Measurements from ENCODE around the gene ARRDC2. TPM values are rescaled to one million over a fixed set of nuclear protein-coding genes. Genes with fewer than 3 reads are reported as not detected.

ARRDC2 gene
- total RNA-seq, 1 experiment from 2014 or later, result 9.3 TPM

DNA sequence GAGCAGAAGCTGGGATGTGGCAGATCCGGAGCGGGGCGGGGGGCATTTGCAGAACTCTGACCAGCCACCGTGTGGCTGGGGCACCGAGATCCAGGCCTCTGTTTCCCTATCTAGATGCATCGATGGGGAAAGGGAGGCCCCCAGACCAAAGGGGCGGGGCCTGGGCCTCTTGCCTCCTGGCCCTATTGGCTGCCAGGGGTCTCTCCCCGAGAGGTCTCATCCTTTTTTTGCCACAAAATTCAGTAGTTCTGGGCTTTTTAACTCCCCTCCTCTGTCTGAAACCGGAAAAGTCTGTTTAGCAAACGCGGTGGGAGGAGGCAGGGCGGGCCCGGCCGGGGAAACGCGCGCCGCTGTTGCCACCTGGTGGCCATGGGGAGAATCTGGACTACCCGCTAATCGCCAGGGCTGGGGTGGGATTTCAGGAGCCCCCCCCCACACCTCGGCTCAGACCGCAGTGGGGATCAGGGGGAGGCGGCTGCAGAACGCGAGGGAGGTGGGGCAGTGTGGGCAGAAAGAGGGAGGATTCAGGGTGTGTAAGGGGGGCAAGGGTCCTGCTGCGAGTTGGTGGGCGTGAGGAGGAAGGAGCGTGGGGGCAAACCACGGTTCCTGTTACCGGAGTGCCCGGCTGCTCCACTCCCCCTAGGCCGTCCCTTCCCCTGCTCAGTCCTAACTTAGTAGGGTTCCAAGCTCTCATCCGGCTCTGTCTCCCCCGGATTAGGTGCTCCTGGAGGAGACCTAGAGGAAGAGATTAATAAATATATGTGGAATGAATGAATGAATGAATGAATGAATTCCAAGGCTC, 50.4 kb downstream of the ARRDC2 start:
- peak; percentile 70 for DNase-seq (ENCODE audit: low spot score)

DNA sequence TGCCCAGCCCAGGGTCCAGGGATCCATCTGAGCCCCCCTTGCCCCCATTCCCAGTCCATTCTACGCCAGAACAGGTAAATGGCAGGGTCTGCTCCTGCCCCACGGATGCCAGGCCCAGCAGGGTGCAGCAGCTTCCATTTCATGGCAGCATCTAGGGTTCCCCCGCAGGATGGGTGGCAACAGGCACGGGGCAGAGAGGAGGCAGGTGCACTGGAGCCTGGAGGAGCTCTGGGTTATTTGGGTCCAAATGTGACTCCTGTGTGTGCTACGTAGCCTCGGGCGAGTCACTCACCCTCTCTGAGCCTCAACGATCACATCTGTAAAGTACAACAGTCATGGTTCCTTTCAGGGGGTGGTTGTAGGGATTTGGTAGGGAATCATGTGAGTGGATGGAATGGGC, 51.3 kb downstream of the ARRDC2 start:
- no peak for DNase-seq (ENCODE audit: low spot score)

DNA sequence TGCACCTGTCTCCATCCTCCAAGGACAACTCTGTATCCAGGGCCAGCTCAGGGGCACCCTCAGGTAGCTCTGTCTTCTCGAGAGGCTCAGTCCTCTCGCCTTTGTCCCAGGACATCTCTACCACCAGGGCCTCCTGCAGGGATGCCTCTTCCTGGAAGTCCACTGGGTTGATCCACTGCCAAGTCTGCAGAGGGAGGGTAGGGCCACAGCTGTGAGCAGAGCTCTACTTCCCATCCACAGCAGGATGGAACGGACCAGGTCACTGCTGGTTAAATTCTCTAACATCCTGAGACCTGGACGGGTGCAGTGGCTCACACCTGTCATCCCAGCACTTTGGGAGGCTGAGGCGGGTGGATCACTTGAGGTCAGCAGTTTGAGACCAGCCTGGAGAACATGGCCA, 51.9 kb downstream of the ARRDC2 start:
- no peak for DNase-seq (ENCODE audit: low spot score)

DNA sequence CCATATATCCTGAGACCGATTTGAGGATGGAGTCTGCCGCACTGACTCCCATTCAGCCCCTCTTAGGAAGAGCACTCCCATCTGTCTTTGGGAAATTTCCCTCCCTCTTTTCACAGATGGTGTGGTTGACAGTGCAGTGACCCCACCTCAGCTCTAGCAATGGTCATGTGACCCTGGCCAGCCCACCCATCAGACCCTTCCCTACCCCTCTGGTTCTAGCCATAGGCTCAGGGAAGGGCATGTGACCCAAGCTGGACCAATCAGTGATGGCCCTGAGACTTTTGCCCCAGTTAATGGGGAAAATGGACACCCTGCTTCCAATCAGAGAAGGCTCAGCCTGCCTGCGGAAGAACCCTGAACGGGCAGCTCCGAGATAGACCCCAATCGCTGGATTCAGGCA, 52.5 kb downstream of the ARRDC2 start:
- no peak for DNase-seq (ENCODE audit: low spot score)

DNA sequence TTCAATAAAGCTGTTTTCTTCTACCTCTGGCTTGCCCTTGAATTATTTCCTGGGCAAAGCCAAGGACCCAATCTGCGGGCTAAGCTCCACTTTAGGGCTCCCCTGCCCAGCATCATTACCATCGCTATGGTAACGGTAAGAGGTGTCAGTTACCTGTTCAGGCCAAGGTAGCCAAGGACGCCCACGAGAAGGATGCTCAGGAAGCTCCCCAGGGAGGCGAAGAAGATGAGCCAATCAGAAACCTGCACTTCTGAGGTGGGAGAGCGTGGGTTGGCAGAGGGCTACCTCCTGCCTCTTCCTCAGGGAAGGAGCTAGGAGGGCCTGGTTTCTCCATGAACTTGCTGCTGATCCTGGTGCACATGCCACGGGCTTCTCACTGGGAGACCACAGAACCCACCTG, 54.1 kb downstream of the ARRDC2 start:
- no peak for DNase-seq (ENCODE audit: low spot score)

DNA sequence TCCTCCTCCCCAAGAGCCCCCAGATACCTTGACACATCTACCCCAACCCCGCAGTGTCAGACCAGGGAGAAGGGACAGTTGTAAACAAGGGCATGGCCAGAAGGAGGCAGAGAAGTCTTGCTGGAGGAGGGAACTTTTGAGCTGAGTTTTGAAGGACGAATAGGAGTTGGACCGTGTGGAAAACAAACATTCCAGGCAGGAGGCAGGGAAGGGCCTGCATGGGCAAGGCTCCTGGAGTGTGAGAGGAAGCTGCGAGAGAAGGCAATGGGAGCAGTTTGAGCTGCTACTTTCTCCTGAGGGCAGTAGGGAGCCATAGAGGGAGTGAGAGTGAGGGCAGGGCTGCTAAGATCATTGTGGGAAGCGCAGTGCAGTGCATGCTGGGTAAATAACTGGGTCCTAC, 55.5 kb downstream of the ARRDC2 start:
- DNase-seq (ENCODE audit: low spot score), result peak; percentile 73

Other genes with a start within 250 kb of the ARRDC2 start
- not detected in 2 replicates for gene B3GNT3, start 213.0 kb upstream of the ARRDC2 start, total RNA-seq (2014; rRNA removed; shearing (Covaris generic))
- not detected in 2 replicates for gene INSL3, start 186.7 kb upstream of the ARRDC2 start, total RNA-seq (2014; rRNA removed; shearing (Covaris generic))
- gene JAK3, start 160.2 kb upstream of the ARRDC2 start, total RNA-seq (2014; rRNA removed; shearing (Covaris generic)), result 0.37 and 0.90 TPM in 2 replicates
- 1,138 and 1,297 TPM in 2 replicates for gene RPL18A, start 148.3 kb upstream of the ARRDC2 start, total RNA-seq (2014; rRNA removed; shearing (Covaris generic))
- gene SLC5A5, start 136.2 kb upstream of the ARRDC2 start, total RNA-seq (2014; rRNA removed; shearing (Covaris generic)), result not detected in 2 replicates
- 30.4 and 36.6 TPM in 2 replicates for gene CCDC124, start 75.2 kb upstream of the ARRDC2 start, total RNA-seq (2014; rRNA removed; shearing (Covaris generic))
- gene KCNN1, start 41.1 kb upstream of the ARRDC2 start, total RNA-seq (2014; rRNA removed; shearing (Covaris generic)), result 0.49 and 1.7 TPM in 2 replicates
- 2.4 TPM in 2 replicates for gene IL12RB1, start 78.8 kb downstream of the ARRDC2 start, total RNA-seq (2014; rRNA removed; shearing (Covaris generic))
- gene MAST3, start 89.6 kb downstream of the ARRDC2 start, total RNA-seq (2014; rRNA removed; shearing (Covaris generic)), result 2.4 and 3.1 TPM in 2 replicates
- 9.8 and 25.1 TPM in 2 replicates for gene PIK3R2, start 145.0 kb downstream of the ARRDC2 start, total RNA-seq (2014; rRNA removed; shearing (Covaris generic))
- 156 and 172 TPM in 2 replicates for gene IFI30, start 165.6 kb downstream of the ARRDC2 start, total RNA-seq (2014; rRNA removed; shearing (Covaris generic))
- 17.7 and 30.9 TPM in 2 replicates for gene MPV17L2, start 185.0 kb downstream of the ARRDC2 start, total RNA-seq (2014; rRNA removed; shearing (Covaris generic))
- 0.41 and 2.2 TPM in 2 replicates for gene RAB3A, start 195.9 kb downstream of the ARRDC2 start, total RNA-seq (2014; rRNA removed; shearing (Covaris generic))
- 0.06 TPM in 1 of 2 replicates, not detected in the other for gene PDE4C, start 218.3 kb downstream of the ARRDC2 start, total RNA-seq (2014; rRNA removed; shearing (Covaris generic))